H1 (cell line): ENCODE measurements around the gene ZSCAN30. TPM values are rescaled to one million over a fixed set of nuclear protein-coding genes. Genes with fewer than 3 reads are reported as not detected.

Experiments
- EP300 ChIP-seq, 2 experiments: IDR thresholded peaks; 1 replicate in 1 of 2; 2 replicates in 1 of 2; pipeline ENCODE4 v1.6.1; 2011 to 2012; ENCODE audit warnings: low read depth in 2 of 2, low read length in 2 of 2, mild to moderate bottlenecking in 2 of 2, borderline replicate concordance in 1 of 2, inconsistent platforms in 1 of 2, moderate library complexity in 1 of 2
- GTF2F1 ChIP-seq: IDR thresholded peaks from 2 replicates; pipeline ENCODE4 v1.6.1; 2012; ENCODE audit warnings: low read depth, low read length, improper control_type of control experiment, borderline replicate concordance
- KDM4A ChIP-seq: IDR thresholded peaks from one replicate; pipeline ENCODE4 v1.7.1; 2012; ENCODE audit warnings: low read depth, mild to moderate bottlenecking, moderate library complexity, low read length, inconsistent platforms; ENCODE audit not compliant: severe bottlenecking
- NRF1 ChIP-seq: IDR thresholded peaks from 2 replicates; pipeline ENCODE4 v1.6.1; 2011; ENCODE audit warnings: mild to moderate bottlenecking, low read depth, low read length, improper control_type of control experiment
- RBBP5 ChIP-seq: IDR thresholded peaks from 2 replicates; pipeline ENCODE4 v1.7.1; 2012; ENCODE audit warnings: low read depth, mild to moderate bottlenecking, inconsistent platforms, low read length, moderate library complexity, borderline replicate concordance
- SAP30 ChIP-seq: fragments of 300-600 bp; sonication (generic); IDR thresholded peaks from 2 replicates; pipeline ENCODE4 v1.7.1; 2012; ENCODE audit warnings: low read length, moderate library complexity, mild to moderate bottlenecking, inconsistent platforms; ENCODE audit not compliant: insufficient read depth, insufficient replicate concordance
- SIX5 ChIP-seq: IDR thresholded peaks from 2 replicates; pipeline ENCODE4 v1.6.1; 2011; ENCODE audit warnings: mild to moderate bottlenecking, low read depth, low read length
- TAF1 ChIP-seq: IDR thresholded peaks from 2 replicates; pipeline ENCODE4 v1.6.1; 2011; ENCODE audit warnings: mild to moderate bottlenecking, low read depth, low read length
- ZNF274 ChIP-seq: IDR thresholded peaks from 2 replicates; pipeline ENCODE4 v1.7.0; 2012; ENCODE audit warnings: low read length, borderline replicate concordance; ENCODE audit errors: extremely low read depth
- polyA plus RNA-seq, 7 experiments: library from polyadenylated mRNA; depleted of rRNA in 3 of 7; stranded (reverse) in 5 of 7; unstranded in 2 of 7; fragments of >200 nt in 5 of 7; fragments of 200-250 nt in 2 of 7; gene quantifications; 1 replicate in 5 of 7; 2 replicates in 1 of 7; 4 replicates in 1 of 7; pipeline versions ENCODE4 v1.2.1 to v1.2.3, GENCODE V29; 2011 to 2013; ENCODE audit warnings: missing spikeins in 2 of 7, mixed read lengths in 2 of 7
- total RNA-seq: library from RNA; stranded (reverse); fragmentation: NEBNext Ultra II Directional; extraction: Animal tissue kit (Norgen Biotek cat#: 25700); gene quantifications from 2 replicates; pipeline ENCODE4 v1.2.1, GENCODE V29; 2021
- TF ChIP-seq, protein P1 (sequence below): IDR thresholded peaks from 2 replicates; pipeline ENCODE4 v1.6.1; 2011; ENCODE audit warnings: low read depth, mild to moderate bottlenecking, low read length; ENCODE audit not compliant: insufficient read depth

The ZSCAN30 gene
- total and polyA plus RNA-seq, 2 of the 8 experiments (the other 6 are each of a cell fraction or from before 2014, with no cell fraction given): 4.4 to 10.3 TPM

DNA sequence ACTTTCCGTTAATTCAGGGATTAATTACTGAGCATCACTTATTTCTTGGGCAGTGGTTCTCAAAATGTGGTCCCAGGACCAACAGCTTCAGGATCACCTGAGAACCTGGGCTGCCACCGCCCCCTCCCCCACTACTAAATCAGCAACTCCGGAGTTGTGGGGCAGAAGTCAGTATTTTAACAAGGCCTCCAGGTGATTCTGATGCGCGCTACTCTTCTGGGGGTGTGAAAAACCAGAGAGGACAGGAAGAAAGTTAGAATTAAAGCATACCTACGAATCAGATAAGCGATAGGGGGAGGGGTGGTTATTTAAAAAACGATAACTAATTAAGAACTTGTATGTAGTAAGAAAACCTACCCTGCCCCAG lies 319 bp downstream of the ZSCAN30 start (continued):
- no peak for TF ChIP-seq SAP30
- no peak for TF ChIP-seq EP300 (IDR thresholded peaks at IDR 0.05; ENCODE audit: borderline replicate concordance in 1 of 2, low read depth in 2 of 2, low read length in 2 of 2)
- TF ChIP-seq RBBP5: no peak
- no peak for TF ChIP-seq SIX5
- no peak for TF ChIP-seq GTF2F1
- TF ChIP-seq, protein P1, sequence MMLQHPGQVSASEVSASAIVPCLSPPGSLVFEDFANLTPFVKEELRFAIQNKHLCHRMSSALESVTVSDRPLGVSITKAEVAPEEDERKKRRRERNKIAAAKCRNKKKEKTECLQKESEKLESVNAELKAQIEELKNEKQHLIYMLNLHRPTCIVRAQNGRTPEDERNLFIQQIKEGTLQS: no peak
- TF ChIP-seq KDM4A: peak; percentile 38
- no peak for TF ChIP-seq ZNF274
- TF ChIP-seq NRF1: no peak
- no peak for TF ChIP-seq TAF1
